HEK293 (cell line): ENCODE results near the gene R3HDM2.
A peak's percentile ranks its signal among the peaks of the same experiment; 100 is the strongest.

ENCODE experiments used
- CTCF ChIA-PET: fragments of 350-600 bp; formaldehyde crosslinking; extraction: SDS; loops from one replicate; lab custom pipeline; 2021; ENCODE audit warnings: antibody characterized with exemption; lab: Yijun Ruan, JAX
- POLR2A ChIA-PET: fragments of 300-600 bp; formaldehyde crosslinking; extraction: SDS; loops from one replicate; lab custom pipeline; 2020; ENCODE audit warnings: antibody characterized with exemption, inconsistent platforms; lab: Yijun Ruan, JAX
- H3K27ac ChIP-seq: fragments of 200-500 bp; sonication (Bioruptor generic); 2 replicates; pipeline ENCODE4 v1.5.1; 2014; ENCODE audit warnings: low read depth, low read length, control low read depth, inconsistent platforms; ENCODE audit errors: extremely low read depth
- H3K36me3 ChIP-seq, 2 experiments: fragments of 200-500 bp in 1 of 2; sonication (Bioruptor generic) in 1 of 2; 1 replicate in 1 of 2; 2 replicates in 1 of 2; pipeline ENCODE4 v1.5.1; 2014 to 2017; ENCODE audit warnings: inconsistent platforms in 2 of 2, low read length in 2 of 2; ENCODE audit not compliant: control insufficient read depth in 2 of 2, insufficient read depth in 1 of 2
- H3K4me1 ChIP-seq: fragments of 200-500 bp; sonication (Bioruptor generic); 2 replicates; pipeline ENCODE4 v1.5.1; 2014; ENCODE audit warnings: mild to moderate bottlenecking, low read length, inconsistent platforms; ENCODE audit not compliant: control insufficient read depth, insufficient read depth
- H3K4me3 ChIP-seq: 2 replicates; pipeline ENCODE4 v1.5.1; 2011; ENCODE audit warnings: low read depth, mild to moderate bottlenecking, control low read depth, low read length, moderate library complexity
- H3K9me3 ChIP-seq: fragments of 200-500 bp; sonication (Bioruptor generic); 2 replicates; pipeline ENCODE4 v1.5.1; 2014; ENCODE audit warnings: low read depth, low read length, inconsistent platforms; ENCODE audit not compliant: control insufficient read depth, insufficient read depth
- EGR2 ChIP-seq: fragments of 450-650 bp; formaldehyde crosslinking; IDR thresholded peaks from 2 replicates; pipeline ENCODE4 v1.5.1; 2016; ENCODE audit warnings: low read depth, missing biosample characterization, missing genetic modification characterization
- HIC1 ChIP-seq: fragments of 450-650 bp; formaldehyde crosslinking; IDR thresholded peaks from 2 replicates; pipeline ENCODE4 v1.5.1; 2016; ENCODE audit warnings: missing biosample characterization, missing genetic modification characterization
- IKZF3 ChIP-seq: fragments of 450-650 bp; IDR thresholded peaks from 2 replicates; pipeline ENCODE4 v1.5.0; 2018; ENCODE audit warnings: missing biosample characterization, mild to moderate bottlenecking, missing genetic modification characterization, moderate library complexity
- KLF8 ChIP-seq: fragments of 450-650 bp; formaldehyde crosslinking; IDR thresholded peaks from 2 replicates; pipeline ENCODE4 v1.5.1; 2016; ENCODE audit warnings: missing biosample characterization, missing genetic modification characterization
- PRDM1 ChIP-seq: fragments of 450-650 bp; formaldehyde crosslinking; IDR thresholded peaks from 2 replicates; pipeline ENCODE4; 2016; ENCODE audit warnings: missing biosample characterization, missing genetic modification characterization
- TRIM28 ChIP-seq: IDR thresholded peaks from 2 replicates; pipeline ENCODE4 v1.6.1; 2011; ENCODE audit warnings: low read length, control low read depth, borderline replicate concordance
- YY2 ChIP-seq: fragments of 450-650 bp; formaldehyde crosslinking; IDR thresholded peaks from 2 replicates; pipeline ENCODE4 v1.5.1; 2016; ENCODE audit warnings: missing biosample characterization, missing genetic modification characterization
- ZBTB21 ChIP-seq: fragments of 450-650 bp; formaldehyde crosslinking; IDR thresholded peaks from 2 replicates; pipeline ENCODE4 v1.5.1; 2017; ENCODE audit warnings: missing biosample characterization, missing genetic modification characterization
- ZBTB48 ChIP-seq: fragments of 450-650 bp; formaldehyde crosslinking; IDR thresholded peaks from 2 replicates; pipeline ENCODE4 v1.5.1; 2016; ENCODE audit warnings: missing biosample characterization, missing genetic modification characterization
- ZBTB8A ChIP-seq: fragments of 450-650 bp; formaldehyde crosslinking; IDR thresholded peaks from 2 replicates; pipeline ENCODE4 v1.5.1; 2016; ENCODE audit warnings: missing biosample characterization, missing genetic modification characterization
- ZEB2 ChIP-seq: fragments of 450-650 bp; formaldehyde crosslinking; IDR thresholded peaks from 2 replicates; pipeline ENCODE4 v1.5.1; 2016; ENCODE audit warnings: missing biosample characterization, missing genetic modification characterization
- ZIC2 ChIP-seq: fragments of 450-650 bp; formaldehyde crosslinking; IDR thresholded peaks from 2 replicates; pipeline ENCODE4 v1.5.1; 2016; ENCODE audit warnings: missing biosample characterization, missing genetic modification characterization
- ZNF138 ChIP-seq: fragments of 450-650 bp; formaldehyde crosslinking; IDR thresholded peaks from 2 replicates; pipeline ENCODE4 v1.5.1; 2016; ENCODE audit warnings: missing biosample characterization, missing genetic modification characterization, borderline replicate concordance
- ZNF169 ChIP-seq: fragments of 450-650 bp; formaldehyde crosslinking; IDR thresholded peaks from 2 replicates; pipeline ENCODE4 v1.5.1; 2016; ENCODE audit warnings: missing biosample characterization, missing genetic modification characterization
- ZNF184 ChIP-seq: fragments of 450-650 bp; IDR thresholded peaks from 2 replicates; pipeline ENCODE4 v1.5.1; 2018; ENCODE audit warnings: missing biosample characterization, mild to moderate bottlenecking, missing genetic modification characterization
- ZNF2 ChIP-seq: fragments of 450-650 bp; formaldehyde crosslinking; IDR thresholded peaks from 2 replicates; pipeline ENCODE4 v1.5.1; 2016; ENCODE audit warnings: missing biosample characterization, missing genetic modification characterization
- ZNF221 ChIP-seq: fragments of 450-650 bp; formaldehyde crosslinking; IDR thresholded peaks from 2 replicates; pipeline ENCODE4 v1.5.1; 2017; ENCODE audit warnings: missing biosample characterization, missing genetic modification characterization, borderline replicate concordance
- ZNF292 ChIP-seq: fragments of 450-650 bp; formaldehyde crosslinking; IDR thresholded peaks from 2 replicates; pipeline ENCODE4 v1.5.1; 2016; ENCODE audit warnings: low read depth, missing biosample characterization, missing genetic modification characterization, borderline replicate concordance
- ZNF394 ChIP-seq: fragments of 450-650 bp; formaldehyde crosslinking; IDR thresholded peaks from 2 replicates; pipeline ENCODE4 v1.5.1; 2016; ENCODE audit warnings: missing biosample characterization, missing genetic modification characterization, mild to moderate bottlenecking, moderate library complexity, borderline replicate concordance
- ZNF423 ChIP-seq: fragments of 450-650 bp; formaldehyde crosslinking; IDR thresholded peaks from 2 replicates; pipeline ENCODE4 v1.5.1; 2016; ENCODE audit warnings: missing biosample characterization, missing genetic modification characterization
- ZNF510 ChIP-seq: fragments of 450-650 bp; formaldehyde crosslinking; IDR thresholded peaks from 2 replicates; pipeline ENCODE4 v1.5.1; 2018; ENCODE audit warnings: mild to moderate bottlenecking, missing genetic modification characterization, missing biosample characterization; ENCODE audit not compliant: insufficient replicate concordance
- ZNF521 ChIP-seq: fragments of 450-650 bp; formaldehyde crosslinking; IDR thresholded peaks from 2 replicates; pipeline ENCODE4 v1.5.1; 2017; ENCODE audit warnings: missing biosample characterization, mild to moderate bottlenecking, missing genetic modification characterization
- ZNF558 ChIP-seq: fragments of 450-650 bp; formaldehyde crosslinking; IDR thresholded peaks from 2 replicates; pipeline ENCODE4 v1.5.1; 2016; ENCODE audit warnings: missing biosample characterization, missing genetic modification characterization
- ZNF792 ChIP-seq: fragments of 450-650 bp; formaldehyde crosslinking; IDR thresholded peaks from 2 replicates; pipeline ENCODE4 v1.5.1; 2016; ENCODE audit warnings: missing biosample characterization, missing genetic modification characterization
- TF ChIP-seq, protein P1 (sequence below): fragments of 450-650 bp; formaldehyde crosslinking; IDR thresholded peaks from 2 replicates; pipeline ENCODE4 v1.5.1; 2016; ENCODE audit warnings: missing biosample characterization, missing genetic modification characterization
- TF ChIP-seq, protein P2 (sequence below): fragments of 450-650 bp; formaldehyde crosslinking; IDR thresholded peaks from 2 replicates; pipeline ENCODE4 v1.5.1; 2016; ENCODE audit warnings: missing biosample characterization, missing genetic modification characterization

The R3HDM2 gene

GRCh38 chr12:57456737-57457490 is 26.1 kb upstream of the R3HDM2 start:
- POLR2A ChIA-PET = no interaction called here

DNA sequence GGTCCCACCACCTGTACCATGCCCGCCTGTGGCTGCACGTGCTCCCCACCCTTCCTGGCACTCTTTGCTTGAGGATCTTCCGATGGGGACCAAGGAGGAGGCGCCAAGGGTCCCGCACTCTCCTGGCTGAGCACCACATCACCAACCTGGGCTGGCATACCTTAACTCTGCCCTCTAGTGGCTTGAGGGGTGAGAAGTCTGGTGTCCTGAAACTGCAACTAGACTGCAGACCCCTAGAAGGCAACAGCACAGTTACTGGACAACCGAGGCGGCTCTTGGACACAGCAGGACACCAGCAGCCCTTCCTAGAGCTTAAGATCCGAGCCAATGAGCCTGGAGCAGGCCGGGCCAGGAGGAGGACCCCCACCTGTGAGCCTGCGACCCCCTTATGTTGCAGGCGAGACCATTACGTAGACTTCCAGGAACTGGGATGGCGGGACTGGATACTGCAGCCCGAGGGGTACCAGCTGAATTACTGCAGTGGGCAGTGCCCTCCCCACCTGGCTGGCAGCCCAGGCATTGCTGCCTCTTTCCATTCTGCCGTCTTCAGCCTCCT is 25.4 kb upstream of the R3HDM2 start:
- Histone ChIP-seq H3K4me3 (no peak overlapping the region), H3K4me1 (peaks cover 15% of the 10 kb centered on the region), H3K36me3 (no peaks in the 10 kb centered on the region), H3K27ac (peak overlapping the region; percentile 49; the same call in 1 of the 2 replicates), H3K9me3 (no peaks in the 10 kb centered on the region)
- POLR2A ChIA-PET = interaction anchor here (0.5 to 1.4 kb wide), 3 partner anchors 67 to 227 kb away, joined by 3 to 4 read pairs (median 3); partner anchors contain the start of gene SHMT2
- CTCF ChIA-PET = interaction anchor here (0.6 to 9.7 kb wide), 28 partner anchors 10 to 273 kb away, joined by 3 to 219 read pairs (median 5); partner anchors contain the start of genes INHBC, NXPH4 and SHMT2
- TF ChIP-seq ZNF423 (tag by site-specific recombination) (no peak), ZNF2 (tag by site-specific recombination) (peak; percentile 84), ZNF510 (tag by site-specific recombination) (no peak), ZNF521 (no peak), TRIM28 (peak; percentile 60; the same call in 1 of the 2 replicates), ZNF292 (tag by site-specific recombination) (no peak), YY2 (no peak), ZBTB48 (tag by site-specific recombination) (peak; percentile 92), ZBTB8A (tag by site-specific recombination) (no peak), ZNF184 (tag by site-specific recombination) (no peak), ZNF558 (tag by site-specific recombination) (0 out of 2 replicates have a peak, but pooled peaks have one; percentile 15), IKZF3 (tag by site-specific recombination) (no peak; the same call in 1 of the 2 replicates), EGR2 (no peak), ZBTB21 (tag by site-specific recombination) (no peak), KLF8 (tag by site-specific recombination) (no peak), ZNF138 (tag by site-specific recombination) (no peak), ZNF394 (tag by site-specific recombination) (peak; percentile 46; the same call in 1 of the 2 replicates), ZNF221 (no peak), HIC1 (tag by site-specific recombination) (peak; percentile 90), ZNF792 (tag by site-specific recombination) (no peak), ZIC2 (tag by site-specific recombination) (peak; percentile 77)

More at GRCh38 chr12:57456737-57457490, 26.1 kb upstream of the R3HDM2 start:
- Histone ChIP-seq H3K36me3 (no peaks in the 10 kb centered on the region), H3K27ac (no peak overlapping the region; the same call in 1 of the 2 replicates), H3K9me3 (no peaks in the 10 kb centered on the region), H3K4me3 (no peak overlapping the region), H3K4me1 (peaks cover 15% of the 10 kb centered on the region)
- TF ChIP-seq ZBTB48 (tag by site-specific recombination) (peak; percentile 85), PRDM1 (tag by site-specific recombination) (peak; percentile 43; the same call in 1 of the 2 replicates), ZEB2 (tag by site-specific recombination) (no peak), ZNF169 (tag by site-specific recombination) (0 out of 2 replicates have a peak, but pooled peaks have one; percentile 12)
- TF ChIP-seq, protein P1, sequence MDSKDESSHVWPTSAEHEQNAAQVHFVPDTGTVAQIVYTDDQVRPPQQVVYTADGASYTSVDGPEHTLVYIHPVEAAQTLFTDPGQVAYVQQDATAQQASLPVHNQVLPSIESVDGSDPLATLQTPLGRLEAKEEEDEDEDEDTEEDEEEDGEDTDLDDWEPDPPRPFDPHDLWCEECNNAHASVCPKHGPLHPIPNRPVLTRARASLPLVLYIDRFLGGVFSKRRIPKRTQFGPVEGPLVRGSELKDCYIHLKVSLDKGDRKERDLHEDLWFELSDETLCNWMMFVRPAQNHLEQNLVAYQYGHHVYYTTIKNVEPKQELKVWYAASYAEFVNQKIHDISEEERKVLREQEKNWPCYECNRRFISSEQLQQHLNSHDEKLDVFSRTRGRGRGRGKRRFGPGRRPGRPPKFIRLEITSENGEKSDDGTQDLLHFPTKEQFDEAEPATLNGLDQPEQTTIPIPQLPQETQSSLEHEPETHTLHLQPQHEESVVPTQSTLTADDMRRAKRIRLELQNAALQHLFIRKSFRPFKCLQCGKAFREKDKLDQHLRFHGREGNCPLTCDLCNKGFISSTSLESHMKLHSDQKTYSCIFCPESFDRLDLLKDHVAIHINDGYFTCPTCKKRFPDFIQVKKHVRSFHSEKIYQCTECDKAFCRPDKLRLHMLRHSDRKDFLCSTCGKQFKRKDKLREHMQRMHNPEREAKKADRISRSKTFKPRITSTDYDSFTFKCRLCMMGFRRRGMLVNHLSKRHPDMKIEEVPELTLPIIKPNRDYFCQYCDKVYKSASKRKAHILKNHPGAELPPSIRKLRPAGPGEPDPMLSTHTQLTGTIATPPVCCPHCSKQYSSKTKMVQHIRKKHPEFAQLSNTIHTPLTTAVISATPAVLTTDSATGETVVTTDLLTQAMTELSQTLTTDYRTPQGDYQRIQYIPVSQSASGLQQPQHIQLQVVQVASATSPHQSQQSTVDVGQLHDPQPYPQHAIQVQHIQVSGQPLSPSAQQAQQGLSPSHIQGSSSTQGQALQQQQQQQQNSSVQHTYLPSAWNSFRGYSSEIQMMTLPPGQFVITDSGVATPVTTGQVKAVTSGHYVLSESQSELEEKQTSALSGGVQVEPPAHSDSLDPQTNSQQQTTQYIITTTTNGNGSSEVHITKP (tag by site-specific recombination) = peak; percentile 48
- TF ChIP-seq, protein P2, sequence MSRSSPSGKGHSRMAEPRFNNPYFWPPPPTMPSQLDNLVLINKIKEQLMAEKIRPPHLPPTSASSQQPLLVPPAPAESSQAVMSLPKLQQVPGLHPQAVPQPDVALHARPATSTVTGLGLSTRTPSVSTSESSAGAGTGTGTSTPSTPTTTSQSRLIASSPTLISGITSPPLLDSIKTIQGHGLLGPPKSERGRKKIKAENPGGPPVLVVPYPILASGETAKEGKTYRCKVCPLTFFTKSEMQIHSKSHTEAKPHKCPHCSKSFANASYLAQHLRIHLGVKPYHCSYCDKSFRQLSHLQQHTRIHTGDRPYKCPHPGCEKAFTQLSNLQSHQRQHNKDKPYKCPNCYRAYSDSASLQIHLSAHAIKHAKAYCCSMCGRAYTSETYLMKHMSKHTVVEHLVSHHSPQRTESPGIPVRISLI (tag by site-specific recombination) = no peak
- CTCF ChIA-PET = interaction anchor here (0.6 to 9.7 kb wide), 24 partner anchors 9 to 274 kb away, joined by 3 to 219 read pairs (median 9); partner anchors contain the start of genes INHBC, MARS1 and NXPH4
